Aorta (tissue), 5 donors: ENCODE measurements around the gene AMIGO3. TPM values are rescaled to one million over a fixed set of nuclear protein-coding genes. Genes with fewer than 3 reads are reported as not detected.

Experiments
- ATAC-seq: fragments of 200-7000 bp; cut with Tn5 transposase; one replicate; pipeline ENCODE4 v1.9.1; 2022; ENCODE audit warnings: moderate library complexity; ENCODE audit not compliant: low FRiP score
- DNase-seq, 2 donors: peaks; one replicate each; pipeline ENCODE4 v3.0.0-alpha.2; 2020
- H3K27ac ChIP-seq, 2 donors: one replicate each; pipeline ENCODE4 v1.5.1; 2013; ENCODE audit warnings: low read length in 2 of 2, mild to moderate bottlenecking in 2 of 2, moderate library complexity in 2 of 2, control low read depth in 1 of 2, inconsistent platforms in 1 of 2, low read depth in 1 of 2
- H3K27me3 ChIP-seq, 2 donors: one replicate each; pipeline ENCODE4 v1.6.1; 2013; ENCODE audit warnings: control low read depth in 1 of 2, low read length in 1 of 2, mild to moderate bottlenecking in 1 of 2, moderate library complexity in 1 of 2; ENCODE audit not compliant: insufficient read depth in 2 of 2, control insufficient read depth in 1 of 2
- H3K36me3 ChIP-seq, 2 donors: one replicate each; pipeline ENCODE4 v1.6.1; 2013; ENCODE audit warnings: control low read depth in 1 of 2, low read length in 1 of 2, mild to moderate bottlenecking in 1 of 2; ENCODE audit not compliant: insufficient read depth in 2 of 2, control insufficient read depth in 1 of 2
- H3K4me1 ChIP-seq, 2 donors: one replicate each; pipeline ENCODE4 v1.6.1; 2013; ENCODE audit warnings: low read length in 2 of 2, control low read depth in 1 of 2, mild to moderate bottlenecking in 1 of 2, moderate library complexity in 1 of 2; ENCODE audit not compliant: insufficient read depth in 2 of 2, control insufficient read depth in 1 of 2
- H3K4me3 ChIP-seq, 2 donors: one replicate each; pipeline ENCODE4 v1.5.1; 2013; ENCODE audit warnings: low read length in 2 of 2, control low read depth in 1 of 2, mild to moderate bottlenecking in 1 of 2
- H3K9me3 ChIP-seq: one replicate; pipeline ENCODE4 v1.6.1; 2013; ENCODE audit warnings: mild to moderate bottlenecking, low read length; ENCODE audit not compliant: control insufficient read depth
- WGBS, 2 donors: extraction: QIAGEN DNeasy Blood & Tissue Kit; methylation state at CpG; one replicate each; pipeline ENCODE4 v1.1.7; 2013; 5-methylcytosine and 5-hydroxymethylcytosine counted together
- intact Hi-C, 2 donors: fragments of 100-400 bp; cut with DNase I; formaldehyde crosslinking; loops; one replicate each; pipeline versions ENCODE4 v1.14.2 to v1.15.0; 2022
- polyA plus RNA-seq, 2 donors: library from polyadenylated mRNA; stranded (reverse); fragments of 200-250 nt; gene quantifications; one replicate each; pipeline ENCODE4 v1.2.3, GENCODE V29; 2013
- total RNA-seq, 2 donors: library from RNA; stranded (reverse); fragmentation: NEBNext Ultra II Directional; extraction: Animal tissue kit (Norgen Biotek cat#: 25700); gene quantifications; one replicate each; pipeline ENCODE4 v1.2.1, GENCODE V29; 2021
- donor health status: healthy with polysubstance abuse.
- donor health status: Bipolar disorder and iron deficiency.
- donor health status: DM: no; HTN: no; CAD: no.
- donor health status: DM: no; HTN: no; CAD: no.
- donor health status: DM: yes; HTN: yes; CAD: no.

The AMIGO3 gene
- total and polyA plus RNA-seq, 4 donors, result 1.1 TPM; not detected in 3

DNA sequence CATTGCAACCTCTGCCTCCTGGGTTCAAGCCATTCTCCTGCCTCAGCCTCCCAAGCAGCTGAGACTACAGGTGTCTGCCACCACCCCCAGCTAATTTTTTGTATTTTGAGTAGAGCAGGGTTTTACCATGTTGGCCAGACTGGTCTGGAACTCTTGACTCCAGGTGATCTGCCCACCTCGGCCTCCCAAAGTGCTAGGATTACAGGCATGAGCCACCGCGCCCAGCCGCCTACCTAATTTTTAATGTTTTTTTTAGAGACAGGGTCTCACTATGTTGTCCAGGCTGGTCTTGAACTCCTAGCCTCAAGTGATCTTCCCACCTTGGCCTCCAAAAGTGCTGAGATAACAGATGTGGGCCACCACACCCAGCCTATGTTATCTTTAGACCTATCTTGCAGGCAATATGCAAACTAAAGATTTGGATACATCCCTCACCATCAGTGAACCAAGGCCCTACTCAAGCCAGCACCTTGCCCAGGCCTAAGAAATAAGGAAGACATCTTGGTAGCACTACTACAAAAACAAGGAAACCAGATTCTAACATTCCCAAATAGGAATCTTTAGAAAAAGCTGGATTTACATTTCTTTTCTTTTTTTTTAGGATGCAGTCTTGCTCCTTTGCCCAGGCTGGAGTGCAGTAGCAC is 10.6 kb upstream of the AMIGO3 start:
- Histone ChIP-seq H3K4me3 (no peak overlapping the region), H3K36me3 (peaks cover 0 to 14% of the 10 kb centered on the region in 2 donors), H3K4me1 (no peaks in the 10 kb centered on the region), H3K27me3 (no peaks in the 10 kb centered on the region), H3K9me3 (no peaks in the 10 kb centered on the region), H3K27ac (no peak overlapping the region)
- DNase-seq (no peak), ATAC-seq (no peak)
- 97% methylated on average over 4 of the region's 4 CpGs for WGBS, 2 donors
- intact Hi-C loops, result loop anchor here in 1 of 2 donors (10.0 kb wide), 1 partner anchor 55 kb away; the partner anchor contains the start of gene IP6K1

DNA sequence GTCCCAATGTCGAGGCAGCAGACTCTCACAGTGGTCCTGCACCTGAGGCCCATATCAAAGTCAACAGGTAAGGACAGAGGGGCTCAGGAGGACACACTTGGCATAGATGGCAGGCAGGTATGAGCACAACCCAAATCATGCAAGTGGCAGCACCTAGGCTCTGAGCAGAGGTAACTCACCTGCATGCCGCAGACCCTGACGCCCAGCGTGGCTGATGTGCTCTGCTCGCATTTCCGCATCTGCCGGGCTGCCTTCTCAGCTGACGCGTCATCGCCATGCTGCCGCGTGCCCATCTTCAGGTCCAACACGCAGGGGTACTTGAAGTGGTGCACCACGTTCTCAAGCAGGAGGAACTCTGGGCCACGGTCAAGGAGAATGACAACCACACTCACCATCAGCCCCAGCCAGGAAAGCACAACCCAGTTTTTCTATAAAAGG is 8.5 kb upstream of the AMIGO3 start:
- H3K27me3 ChIP-seq, result no peaks in the 10 kb centered on the region
- H3K27ac ChIP-seq, result no peak overlapping the region
- ATAC-seq (no peak), DNase-seq (no peak)
- H3K9me3 ChIP-seq, result no peaks in the 10 kb centered on the region
- H3K36me3 ChIP-seq, result peaks cover 0 to 14% of the 10 kb centered on the region in 2 donors
- 92 to 93% methylated on average over 15 of the region's 15 CpGs for WGBS, 2 donors
- intact Hi-C loops, result loop anchor here in 1 of 2 donors (10.0 kb wide), 1 partner anchor 57 kb away; the partner anchor contains the start of gene IP6K1
- H3K4me3 ChIP-seq, result no peak overlapping the region
- H3K4me1 ChIP-seq, result no peaks in the 10 kb centered on the region

DNA sequence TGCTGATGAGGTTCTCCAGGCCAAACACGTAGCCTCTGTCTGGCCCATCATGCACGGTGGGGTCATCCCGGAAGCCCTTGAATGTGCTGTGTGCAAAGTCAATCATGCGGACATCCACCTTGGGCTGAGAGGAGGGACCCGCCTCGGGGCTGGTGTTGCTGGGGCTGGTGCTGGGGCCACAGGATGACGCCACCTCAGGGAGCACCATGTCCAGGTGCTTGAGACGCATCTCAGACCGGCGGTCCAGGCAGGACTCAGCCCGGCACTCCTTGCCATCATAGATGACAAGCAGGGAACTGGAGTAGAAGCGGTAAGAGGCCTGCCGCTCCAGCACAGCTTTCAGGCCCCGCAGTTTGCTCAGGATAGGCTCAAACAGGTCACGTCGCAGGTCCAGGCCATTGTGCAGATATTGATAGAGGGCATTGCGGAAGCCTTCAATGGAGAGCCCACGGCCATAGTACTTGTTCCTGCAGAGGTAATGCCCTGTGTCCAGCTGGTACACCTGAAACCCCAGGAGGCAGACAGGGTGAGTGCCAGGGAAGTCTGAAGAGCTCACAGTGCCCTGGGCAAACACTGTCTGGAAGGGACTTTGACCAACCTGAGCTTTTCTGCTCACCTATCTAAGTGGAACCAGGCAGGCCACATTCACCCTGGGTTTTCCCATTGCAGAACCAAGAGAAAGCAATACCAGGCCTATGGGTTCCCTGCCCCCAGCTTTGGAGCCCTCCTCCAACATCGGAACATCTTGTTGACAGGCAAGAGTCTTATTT is 7.9 kb upstream of the AMIGO3 start:
- Histone ChIP-seq H3K27ac (no peak overlapping the region), H3K4me3 (no peak overlapping the region), H3K9me3 (no peaks in the 10 kb centered on the region), H3K27me3 (no peaks in the 10 kb centered on the region), H3K36me3 (peaks cover 0 to 11% of the 10 kb centered on the region in 2 donors), H3K4me1 (no peaks in the 10 kb centered on the region)
- no peak for DNase-seq
- ATAC-seq, result no peak
- intact Hi-C loops, result loop anchor here in 1 of 2 donors (10.0 kb wide), 1 partner anchor 57 kb away; the partner anchor contains the start of gene IP6K1
- 91% methylated on average over 19 of the region's 19 CpGs for WGBS, 2 donors

DNA sequence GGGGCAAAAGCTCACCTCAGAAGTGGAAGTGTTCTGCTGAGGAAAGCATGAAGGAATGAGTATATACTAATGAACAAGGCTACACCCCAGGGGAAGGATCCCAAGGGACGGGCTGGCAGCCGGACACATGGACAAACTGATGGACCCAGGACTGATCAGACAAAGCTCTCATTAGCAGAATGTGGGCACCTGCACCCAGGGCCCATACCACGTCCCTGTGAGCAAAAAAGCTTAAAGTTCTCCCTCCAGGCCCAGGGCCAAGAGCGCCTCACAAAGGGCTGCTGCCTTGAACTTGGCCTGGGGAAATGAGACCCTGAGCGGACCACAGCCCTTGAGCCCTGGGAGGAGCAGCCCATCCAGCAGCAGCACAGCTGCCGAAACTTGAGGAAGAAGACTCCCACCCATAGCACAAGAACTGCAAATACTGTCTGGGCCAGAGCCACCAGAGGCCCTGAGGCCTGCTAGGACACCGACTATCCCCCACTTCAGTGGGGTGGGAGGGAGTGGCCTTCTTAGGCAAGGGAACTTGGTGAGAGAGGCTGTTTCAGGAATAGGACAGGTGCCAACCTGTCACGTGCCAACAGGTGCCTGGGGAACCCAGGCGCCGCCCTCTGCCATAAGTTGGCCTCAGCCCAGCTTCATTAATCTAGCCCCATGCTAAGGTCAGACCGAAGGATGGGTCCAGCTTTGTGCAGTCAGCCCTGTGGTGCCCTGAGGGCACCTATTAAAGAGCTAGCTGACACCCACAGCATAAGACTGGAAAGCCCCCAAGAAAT is 6.6 kb upstream of the AMIGO3 start:
- intact Hi-C loops, result loop anchor here in 1 of 2 donors (10.0 kb wide), 1 partner anchor 59 kb away; the partner anchor contains the start of gene IP6K1
- Histone ChIP-seq H3K27me3 (no peaks in the 10 kb centered on the region), H3K4me3 (no peak overlapping the region), H3K36me3 (peaks cover 0 to 11% of the 10 kb centered on the region in 2 donors), H3K9me3 (no peaks in the 10 kb centered on the region), H3K4me1 (no peaks in the 10 kb centered on the region), H3K27ac (no peak overlapping the region)
- 88 to 90% methylated on average over 11 of the region's 11 CpGs for WGBS, 2 donors
- DNase-seq (no peak), ATAC-seq (no peak)

DNA sequence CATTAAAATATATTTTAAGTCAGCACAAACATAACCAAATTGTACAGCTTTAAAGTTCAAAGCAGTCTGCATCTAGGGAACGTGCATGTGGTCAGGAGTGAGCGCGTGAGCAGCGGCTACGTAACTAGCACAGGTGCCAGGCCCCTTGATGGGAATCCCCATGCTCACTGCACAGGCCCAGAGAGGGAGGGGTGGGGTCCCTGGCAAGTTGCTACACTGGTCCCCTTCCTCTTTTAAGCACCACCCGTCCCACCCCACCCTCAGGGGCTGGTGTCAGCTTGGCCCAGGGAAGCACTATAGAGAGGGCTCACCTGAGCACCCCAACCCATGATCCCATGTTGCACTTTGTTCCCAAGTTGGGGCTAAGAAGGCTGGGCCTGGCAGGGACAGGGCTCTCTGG is 5.1 kb upstream of the AMIGO3 start:
- no peaks in the 10 kb centered on the region for H3K9me3 ChIP-seq

DNA sequence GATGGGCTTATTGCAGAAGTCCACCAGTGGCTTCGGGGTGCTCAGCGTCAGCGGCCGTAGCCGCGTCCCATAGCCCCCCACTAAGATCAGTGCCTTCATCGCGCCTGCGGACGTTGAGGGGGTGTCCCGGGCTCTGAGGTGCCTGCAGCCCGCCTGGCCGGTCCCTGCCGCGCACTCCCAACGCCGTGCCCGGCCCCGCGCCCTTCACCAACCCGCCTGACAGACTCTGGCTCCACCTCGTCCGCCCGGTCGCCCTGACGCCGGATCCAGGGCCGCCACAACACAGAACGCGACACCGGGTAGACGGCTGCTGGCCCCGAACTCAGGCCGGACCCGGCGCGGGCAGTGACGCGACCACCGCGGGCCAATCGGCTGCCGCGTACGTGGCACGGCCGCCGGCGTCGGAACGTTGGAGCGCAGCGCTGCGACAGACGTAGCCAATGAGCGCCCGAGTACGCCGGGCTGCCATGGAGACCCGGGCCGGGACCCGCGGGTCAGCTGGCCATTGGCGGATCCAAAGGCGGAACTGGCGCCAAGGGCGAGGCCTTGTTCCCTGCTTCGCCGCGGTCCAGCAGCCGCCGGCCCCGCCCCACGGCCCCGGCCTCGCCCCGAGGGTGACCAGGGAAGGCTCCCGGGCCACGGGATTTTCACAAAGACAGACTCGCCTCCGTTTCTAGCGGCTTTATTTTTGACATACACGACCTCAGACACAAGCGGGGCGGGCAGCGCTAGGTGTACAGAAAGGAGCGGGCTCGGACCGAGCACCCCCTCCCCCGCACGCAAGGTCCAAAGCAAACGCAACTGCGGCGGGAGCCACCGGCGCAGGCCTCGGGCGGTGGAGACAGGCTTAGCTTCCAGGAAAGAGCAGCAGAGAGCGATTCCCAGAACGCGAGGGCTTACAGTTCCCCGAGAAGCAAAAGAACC is 4.4 kb upstream of the AMIGO3 start, which contains the start of gene GMPPB:
Gene GMPPB, minus strand, starts transcription at position 324 of the 924 bp plus-strand sequence. Its CDS starts 225 bp downstream, at position 99.
- H3K27me3 ChIP-seq, result no peaks in the 10 kb centered on the region
- intact Hi-C loops, result loop anchor here (5.0 to 10.0 kb wide), 2 partner anchors 61 to 178 kb away; partner anchors contain the start of genes IP6K1 (in 1 of the 2) and MST1R (in 1 of the 2)
- 0% methylated on average over 92 to 102 of the region's 102 CpGs for WGBS, 2 donors
- no peaks in the 10 kb centered on the region for H3K9me3 ChIP-seq
- H3K36me3 ChIP-seq, result peaks cover 0 to 11% of the 10 kb centered on the region in 2 donors
- ATAC-seq, result peak; percentile 95
- no peaks in the 10 kb centered on the region for H3K4me1 ChIP-seq
- peak within 1 kb of the TSS; percentile 75 to 83 for H3K4me3 ChIP-seq
- H3K27ac ChIP-seq, result peak within 1 kb of the TSS in 1 of 2 donors; percentile 92
- DNase-seq, result peak; percentile 99

More for the DNA sequence above, 5.1 kb upstream of the AMIGO3 start:
- H3K4me1 ChIP-seq, result no peaks in the 10 kb centered on the region
- H3K36me3 ChIP-seq, result peaks cover 0 to 11% of the 10 kb centered on the region in 2 donors
- no peaks in the 10 kb centered on the region for H3K27me3 ChIP-seq
- ATAC-seq, result no peak
- 8 to 10% methylated on average over 6 of the region's 6 CpGs for WGBS, 2 donors
- DNase-seq, result peak in 1 of 2 donors; percentile 72
- H3K4me3 ChIP-seq, result peak overlapping the region; percentile 37 to 54
- H3K27ac ChIP-seq, result peak overlapping the region in 1 of 2 donors; percentile 82
- intact Hi-C loops, result loop anchor here (5.0 to 10.0 kb wide), 2 partner anchors 60 to 178 kb away; partner anchors contain the start of genes IP6K1 (in 1 of the 2) and MST1R (in 1 of the 2)

DNA sequence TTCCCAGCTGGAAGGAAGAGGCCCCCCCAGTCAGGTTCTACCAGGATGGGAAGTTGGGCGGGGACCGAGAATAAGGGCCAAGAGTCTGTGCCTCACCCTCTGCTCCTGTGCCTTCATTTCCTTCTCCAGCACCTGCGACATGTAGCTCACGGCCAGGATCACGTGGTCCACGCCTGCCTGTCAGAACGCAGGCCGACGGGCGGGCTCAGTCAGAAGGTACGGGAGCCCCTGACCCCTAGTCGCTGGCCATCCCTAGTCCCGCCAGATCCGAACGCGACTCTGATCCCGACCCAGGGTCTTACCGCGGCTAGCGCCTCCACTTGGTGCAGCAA is 3.8 kb upstream of the AMIGO3 start:
- DNase-seq (peak; percentile 74 to 83), ATAC-seq (no peak)
- peaks cover 0 to 11% of the 10 kb centered on the region in 2 donors for H3K36me3 ChIP-seq
- no peaks in the 10 kb centered on the region for H3K27me3 ChIP-seq
- intact Hi-C loops, result loop anchor here (5.0 to 10.0 kb wide), 2 partner anchors 62 to 179 kb away; partner anchors contain the start of genes IP6K1 (in 1 of the 2) and MST1R (in 1 of the 2)
- peak overlapping the region in 1 of 2 donors; percentile 92 for H3K27ac ChIP-seq
- no peaks in the 10 kb centered on the region for H3K9me3 ChIP-seq
- 0 to 1% methylated on average over 20 of the region's 20 CpGs for WGBS, 2 donors
- peak overlapping the region; percentile 75 to 83 for H3K4me3 ChIP-seq
- no peaks in the 10 kb centered on the region for H3K4me1 ChIP-seq
